ENCODE measurements around the gene ACAN. TPM values are rescaled to one million over a fixed set of nuclear protein-coding genes. Genes with fewer than 3 reads are reported as not detected.

The ACAN gene
- total RNA-seq, 1 experiment from 2014 or later, result 0.03 TPM

DNA sequence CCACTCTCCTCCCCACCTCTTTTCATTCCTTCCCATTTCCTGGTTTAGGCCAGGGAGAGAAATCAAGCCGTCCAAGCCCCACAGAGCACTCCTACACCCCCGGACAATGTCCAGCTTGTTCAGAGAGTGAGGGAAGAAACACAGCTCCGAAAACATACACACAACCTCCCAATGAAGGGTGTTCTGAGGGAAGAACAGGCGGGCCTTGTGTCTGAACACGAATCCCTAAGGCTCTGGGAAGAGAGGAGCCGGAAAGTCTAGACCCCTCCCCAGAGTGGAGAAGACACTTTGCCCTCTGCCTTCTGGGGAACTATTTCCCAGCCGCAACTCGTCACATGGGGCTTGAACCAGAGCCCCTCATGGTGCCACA is 30.5 kb downstream of the ACAN start:
- TF ChIP-seq POLR2AphosphoS5 (IDR thresholded peaks at IDR 0.05; ENCODE audit: low read depth, low read length) (no peak), CTCF (IDR thresholded peaks at IDR 0.05) (no peak), SIN3A (IDR thresholded peaks at IDR 0.05; ENCODE audit: borderline replicate concordance, insufficient read depth, low read depth, low read length) (no peak), TCF7L2 (IDR thresholded peaks at IDR 0.05; ENCODE audit: low read depth, low read length) (no peak)
- TF ChIP-seq, protein P1, sequence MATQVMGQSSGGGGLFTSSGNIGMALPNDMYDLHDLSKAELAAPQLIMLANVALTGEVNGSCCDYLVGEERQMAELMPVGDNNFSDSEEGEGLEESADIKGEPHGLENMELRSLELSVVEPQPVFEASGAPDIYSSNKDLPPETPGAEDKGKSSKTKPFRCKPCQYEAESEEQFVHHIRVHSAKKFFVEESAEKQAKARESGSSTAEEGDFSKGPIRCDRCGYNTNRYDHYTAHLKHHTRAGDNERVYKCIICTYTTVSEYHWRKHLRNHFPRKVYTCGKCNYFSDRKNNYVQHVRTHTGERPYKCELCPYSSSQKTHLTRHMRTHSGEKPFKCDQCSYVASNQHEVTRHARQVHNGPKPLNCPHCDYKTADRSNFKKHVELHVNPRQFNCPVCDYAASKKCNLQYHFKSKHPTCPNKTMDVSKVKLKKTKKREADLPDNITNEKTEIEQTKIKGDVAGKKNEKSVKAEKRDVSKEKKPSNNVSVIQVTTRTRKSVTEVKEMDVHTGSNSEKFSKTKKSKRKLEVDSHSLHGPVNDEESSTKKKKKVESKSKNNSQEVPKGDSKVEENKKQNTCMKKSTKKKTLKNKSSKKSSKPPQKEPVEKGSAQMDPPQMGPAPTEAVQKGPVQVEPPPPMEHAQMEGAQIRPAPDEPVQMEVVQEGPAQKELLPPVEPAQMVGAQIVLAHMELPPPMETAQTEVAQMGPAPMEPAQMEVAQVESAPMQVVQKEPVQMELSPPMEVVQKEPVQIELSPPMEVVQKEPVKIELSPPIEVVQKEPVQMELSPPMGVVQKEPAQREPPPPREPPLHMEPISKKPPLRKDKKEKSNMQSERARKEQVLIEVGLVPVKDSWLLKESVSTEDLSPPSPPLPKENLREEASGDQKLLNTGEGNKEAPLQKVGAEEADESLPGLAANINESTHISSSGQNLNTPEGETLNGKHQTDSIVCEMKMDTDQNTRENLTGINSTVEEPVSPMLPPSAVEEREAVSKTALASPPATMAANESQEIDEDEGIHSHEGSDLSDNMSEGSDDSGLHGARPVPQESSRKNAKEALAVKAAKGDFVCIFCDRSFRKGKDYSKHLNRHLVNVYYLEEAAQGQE (IDR thresholded peaks at IDR 0.05; ENCODE audit: insufficient read depth in 1 of 2, low read depth in 2 of 2, low read length in 1 of 2), result no peak
- ATAC-seq (peak; percentile 9; the same call in 1 of the 2 replicates), DNase-seq (ENCODE audit: low read depth, low spot score) (no peak)
- ChIA-PET POLR2A (no interaction called here), CTCF (interaction anchor here (0.9 to 1.0 kb wide), 2 partner anchors 98 to 209 kb away, joined by 3 to 5 read pairs; no protein-coding TSS in a partner anchor)
- no peaks in the 10 kb centered on the region for H3K36me3 ChIP-seq (ENCODE audit: control insufficient read depth, insufficient read depth, low read length)
- no peak overlapping the region for H3K4me3 ChIP-seq (ENCODE audit: low read depth in 2 of 2, low read length in 2 of 2)
- no TSS peak for BruUV-seq (replicated peaks)
- H3K9me3 ChIP-seq (ENCODE audit: control insufficient read depth, insufficient read depth, low read depth, low read length), result no peaks in the 10 kb centered on the region
- no peak overlapping the region for H3K27ac ChIP-seq (ENCODE audit: low read length)
- in situ Hi-C loops (cut with HindIII; ENCODE audit: low pct_unique_long_range_greater_than_20kb, low sequenced_read_pairs), result no loop called here
- intact Hi-C loops (cut with micrococcal nuclease; ENCODE audit: unreplicated experiment), result loop anchor here (1.0 to 10.0 kb wide), 2 partner anchors 176 to 349 kb away; no protein-coding TSS in a partner anchor
- no peaks in the 10 kb centered on the region for H3K27me3 ChIP-seq (ENCODE audit: control insufficient read depth, insufficient read depth, low read length)
- no peaks in the 10 kb centered on the region for H3K4me1 ChIP-seq (ENCODE audit: control insufficient read depth, insufficient read depth, low read length)

GRCh38 chr15:88834211-88834812 is 31.1 kb downstream of the ACAN start:
- CTCF ChIA-PET, result interaction anchor here (0.9 kb wide), 1 partner anchor 210 kb away, joined by 5 read pairs; no protein-coding TSS in a partner anchor
- no TSS peak for BruUV-seq (replicated peaks)
- Histone ChIP-seq H3K27me3 (ENCODE audit: control insufficient read depth, insufficient read depth, low read length) (no peaks in the 10 kb centered on the region), H3K9me3 (ENCODE audit: control insufficient read depth, insufficient read depth, low read depth, low read length) (no peaks in the 10 kb centered on the region), H3K4me3 (ENCODE audit: low read depth in 2 of 2, low read length in 2 of 2) (no peak overlapping the region), H3K4me1 (ENCODE audit: control insufficient read depth, insufficient read depth, low read length) (no peaks in the 10 kb centered on the region), H3K27ac (ENCODE audit: low read length) (no peak overlapping the region), H3K36me3 (ENCODE audit: control insufficient read depth, insufficient read depth, low read length) (no peaks in the 10 kb centered on the region)
- in situ Hi-C loops (cut with HindIII; ENCODE audit: low pct_unique_long_range_greater_than_20kb, low sequenced_read_pairs), result no loop called here
- DNase-seq (ENCODE audit: low read depth, low spot score), result no peak
- TF ChIP-seq SIN3A (IDR thresholded peaks at IDR 0.05; ENCODE audit: borderline replicate concordance, insufficient read depth, low read depth, low read length) (no peak), CTCF (IDR thresholded peaks at IDR 0.05) (peak; percentile 92)
- TF ChIP-seq, protein P1 (IDR thresholded peaks at IDR 0.05; ENCODE audit: insufficient read depth in 1 of 2, low read depth in 2 of 2, low read length in 1 of 2), result no peak
- intact Hi-C loops (cut with micrococcal nuclease; ENCODE audit: unreplicated experiment), result loop anchor here (1.0 to 10.0 kb wide), 2 partner anchors 177 to 350 kb away; no protein-coding TSS in a partner anchor
- peak; percentile 83 for ATAC-seq
- POLR2A ChIA-PET, result interaction anchor here (0.7 kb wide), 1 partner anchor 36 kb away, joined by 3 read pairs; no protein-coding TSS in a partner anchor

Data from Panc1 (cell line).